GM18907 (cell line): ENCODE measurements around the gene ENOSF1.

Experiments
- ATAC-seq: cut with Tn5 transposase; IDR thresholded peaks from one replicate; pipeline ENCODE4 v1.9.1; 2021; ENCODE audit warnings: mild to moderate bottlenecking, moderate library complexity; ENCODE audit not compliant: unreplicated experiment

ENOSF1 gene

GRCh38 chr18:675307-675706 lies 37.1 kb downstream of the ENOSF1 start:
- ATAC-seq = no peak

GRCh38 chr18:673769-674168 lies 38.7 kb downstream of the ENOSF1 start:
- no peak for ATAC-seq

- ATAC-seq = no peak
Measured at GRCh38 chr18:673317-673716, 39.1 kb downstream of the ENOSF1 start.

- no peak for ATAC-seq
Measured at GRCh38 chr18:671405-671804, 41.0 kb downstream of the ENOSF1 start.

- ATAC-seq = no peak
Measured at GRCh38 chr18:670522-670921, 41.9 kb downstream of the ENOSF1 start.

- ATAC-seq = peak; percentile 56
Measured at GRCh38 chr18:669077-669476, 43.4 kb downstream of the ENOSF1 start.

- no peak for ATAC-seq
Measured at GRCh38 chr18:668260-668659, 44.2 kb downstream of the ENOSF1 start.

GRCh38 chr18:666628-667027 lies 45.8 kb downstream of the ENOSF1 start:
- no peak for ATAC-seq

GRCh38 chr18:666177-666576 lies 46.3 kb downstream of the ENOSF1 start:
- ATAC-seq = no peak

GRCh38 chr18:662197-662596 lies 50.2 kb downstream of the ENOSF1 start:
- no peak for ATAC-seq

- no peak for ATAC-seq
Measured at GRCh38 chr18:659597-659996, 52.8 kb downstream of the ENOSF1 start.

- ATAC-seq = no peak
Measured at GRCh38 chr18:658947-659533, 53.4 kb downstream of the ENOSF1 start.

GRCh38 chr18:658001-658946 lies 54.2 kb downstream of the ENOSF1 start:
- ATAC-seq = peak; percentile 68

GRCh38 chr18:657311-658000 lies 55.0 kb downstream of the ENOSF1 start, which contains the start of gene TYMS:
Gene TYMS, plus strand, starts transcription at chr18:657653. Its CDS starts 90 bp downstream, at chr18:657743.
- ATAC-seq = peak; percentile 58

GRCh38 chr18:655445-655844 lies 57.0 kb downstream of the ENOSF1 start:
- ATAC-seq = no peak

GRCh38 chr18:654601-655000 lies 57.8 kb downstream of the ENOSF1 start:
- no peak for ATAC-seq

GRCh38 chr18:653512-653911 lies 58.9 kb downstream of the ENOSF1 start:
- ATAC-seq = no peak

- no peak for ATAC-seq
Measured at GRCh38 chr18:652131-652530, 60.3 kb downstream of the ENOSF1 start.

- peak; percentile 95 for ATAC-seq
Measured at GRCh38 chr18:650428-650858, 62.0 kb downstream of the ENOSF1 start.

- no peak for ATAC-seq
Measured at GRCh38 chr18:649341-649740, 63.1 kb downstream of the ENOSF1 start.

- no peak for ATAC-seq
Measured at GRCh38 chr18:647304-647703, 65.1 kb downstream of the ENOSF1 start.
